WERI-Rb-1 (cell line): Measurements from ENCODE around the gene SPACA5B.
"Not testable (repeated sequence)": the region's sequence is repeated elsewhere in the genome, so short reads cannot be mapped to it uniquely, and the experiment has no call there.

Source experiments
- DNase-seq: peaks from one replicate; pipeline ENCODE4 v3.0.0-alpha.2; 2020
- H3K27ac ChIP-seq: fragments of 250-450 bp; sonication (Bioruptor Pico); 2 replicates; pipeline ENCODE4 v1.5.1; 2020; ENCODE audit warnings: mild to moderate bottlenecking, moderate library complexity
- H3K27me3 ChIP-seq: fragments of 250-450 bp; sonication (Bioruptor Pico); 2 replicates; pipeline ENCODE4 v1.5.1; 2021; ENCODE audit warnings: mild to moderate bottlenecking, low read depth, moderate library complexity; ENCODE audit not compliant: insufficient read depth, severe bottlenecking
- H3K36me3 ChIP-seq: fragments of 250-450 bp; sonication (Bioruptor Pico); 2 replicates; pipeline ENCODE4 v1.5.1; 2020; ENCODE audit warnings: mild to moderate bottlenecking, moderate library complexity
- H3K4me3 ChIP-seq: 2 replicates; pipeline ENCODE4 v1.5.1; 2011; ENCODE audit warnings: low read depth, mild to moderate bottlenecking, control low read depth, low read length
- H3K9me3 ChIP-seq: fragments of 250-450 bp; sonication (Bioruptor Pico); 2 replicates; pipeline ENCODE4 v1.5.1; 2021; ENCODE audit warnings: mild to moderate bottlenecking, moderate library complexity; ENCODE audit not compliant: severe bottlenecking
- TF ChIP-seq, protein P1 (sequence below): IDR thresholded peaks from 2 replicates; pipeline ENCODE4 v1.5.1; 2011; ENCODE audit warnings: low read depth, mild to moderate bottlenecking, control low read depth, inconsistent platforms, low read length

The SPACA5B gene

DNA sequence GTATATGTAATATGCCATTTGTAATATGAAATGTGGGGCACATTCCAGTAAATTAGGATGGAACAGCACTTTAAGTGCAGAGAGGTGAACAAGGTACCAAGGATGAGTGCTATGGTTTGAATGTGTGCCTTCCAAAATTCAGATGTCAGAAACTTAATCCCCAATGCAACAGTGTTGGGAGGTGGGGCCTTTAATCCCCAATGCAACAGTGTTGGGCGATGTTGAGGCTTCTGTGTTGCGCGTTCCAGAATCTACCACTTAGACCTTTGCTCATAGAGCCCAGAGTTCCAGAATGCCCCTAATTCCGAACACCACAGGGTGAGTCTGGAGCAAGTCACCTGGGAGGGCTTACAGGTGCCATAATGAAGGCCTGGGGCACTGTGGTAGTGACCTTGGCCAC lies at the start of gene SPACA5B:
SPACA5B (plus strand) TSS at position 301 of the 400 bp plus-strand sequence; CDS start at position 363, 62 bp downstream.
- not testable (repeated sequence) for H3K4me3 ChIP-seq, DNase-seq, H3K27ac ChIP-seq, H3K27me3 ChIP-seq, H3K9me3 ChIP-seq, H3K36me3 ChIP-seq

GRCh38 chrX:48083212-48083611 lies 47.2 kb upstream of the SPACA5B start:
- peak; percentile 76 for DNase-seq
- TF ChIP-seq, protein P1, sequence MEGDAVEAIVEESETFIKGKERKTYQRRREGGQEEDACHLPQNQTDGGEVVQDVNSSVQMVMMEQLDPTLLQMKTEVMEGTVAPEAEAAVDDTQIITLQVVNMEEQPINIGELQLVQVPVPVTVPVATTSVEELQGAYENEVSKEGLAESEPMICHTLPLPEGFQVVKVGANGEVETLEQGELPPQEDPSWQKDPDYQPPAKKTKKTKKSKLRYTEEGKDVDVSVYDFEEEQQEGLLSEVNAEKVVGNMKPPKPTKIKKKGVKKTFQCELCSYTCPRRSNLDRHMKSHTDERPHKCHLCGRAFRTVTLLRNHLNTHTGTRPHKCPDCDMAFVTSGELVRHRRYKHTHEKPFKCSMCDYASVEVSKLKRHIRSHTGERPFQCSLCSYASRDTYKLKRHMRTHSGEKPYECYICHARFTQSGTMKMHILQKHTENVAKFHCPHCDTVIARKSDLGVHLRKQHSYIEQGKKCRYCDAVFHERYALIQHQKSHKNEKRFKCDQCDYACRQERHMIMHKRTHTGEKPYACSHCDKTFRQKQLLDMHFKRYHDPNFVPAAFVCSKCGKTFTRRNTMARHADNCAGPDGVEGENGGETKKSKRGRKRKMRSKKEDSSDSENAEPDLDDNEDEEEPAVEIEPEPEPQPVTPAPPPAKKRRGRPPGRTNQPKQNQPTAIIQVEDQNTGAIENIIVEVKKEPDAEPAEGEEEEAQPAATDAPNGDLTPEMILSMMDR: peak; percentile 64
- no peak overlapping the region for H3K4me3 ChIP-seq
- no peaks in the 10 kb centered on the region for H3K27me3 ChIP-seq
- peak overlapping the region; percentile 21 for H3K27ac ChIP-seq
- no peaks in the 10 kb centered on the region for H3K9me3 ChIP-seq
- no peaks in the 10 kb centered on the region for H3K36me3 ChIP-seq

GRCh38 chrX:48083706-48084105 lies 46.7 kb upstream of the SPACA5B start:
- TF ChIP-seq, protein P1: no peak
- Histone ChIP-seq H3K27ac (peak overlapping the region; percentile 21), H3K4me3 (no peak overlapping the region), H3K9me3 (no peaks in the 10 kb centered on the region), H3K27me3 (no peaks in the 10 kb centered on the region), H3K36me3 (no peaks in the 10 kb centered on the region)
- DNase-seq: no peak

GRCh38 chrX:48086082-48086481 lies 44.3 kb upstream of the SPACA5B start:
- no peak for DNase-seq
- Histone ChIP-seq H3K9me3 (no peaks in the 10 kb centered on the region), H3K36me3 (no peaks in the 10 kb centered on the region), H3K27me3 (no peaks in the 10 kb centered on the region), H3K27ac (peak overlapping the region; percentile 12), H3K4me3 (no peak overlapping the region)
- TF ChIP-seq, protein P1: no peak

GRCh38 chrX:48090123-48090522 lies 40.3 kb upstream of the SPACA5B start:
- Histone ChIP-seq H3K4me3 (no peak overlapping the region), H3K27ac (no peak overlapping the region), H3K27me3 (no peaks in the 10 kb centered on the region), H3K36me3 (no peaks in the 10 kb centered on the region), H3K9me3 (no peaks in the 10 kb centered on the region)
- no peak for DNase-seq
- TF ChIP-seq, protein P1: no peak

DNA sequence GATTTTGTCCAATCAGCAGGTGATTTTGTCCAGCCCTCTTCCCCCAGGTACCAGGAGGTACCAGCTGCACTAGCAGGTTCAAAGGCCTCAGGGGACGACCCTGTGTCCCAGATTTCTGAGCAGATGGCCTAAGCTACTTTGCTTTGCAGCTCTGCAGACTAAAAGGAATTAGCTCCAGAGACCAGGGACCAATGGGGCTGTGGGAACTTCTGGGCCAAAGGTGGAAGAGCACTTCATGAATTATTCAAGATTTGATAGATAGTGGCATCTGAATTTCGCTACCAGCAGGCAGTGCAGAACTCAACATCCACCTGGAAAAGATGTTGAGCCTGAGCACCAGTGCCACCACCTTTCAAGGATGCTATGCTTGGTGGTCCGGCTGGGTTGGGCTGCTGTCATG lies 37.9 kb upstream of the SPACA5B start:
- H3K4me3 ChIP-seq: not testable (repeated sequence)

DNA sequence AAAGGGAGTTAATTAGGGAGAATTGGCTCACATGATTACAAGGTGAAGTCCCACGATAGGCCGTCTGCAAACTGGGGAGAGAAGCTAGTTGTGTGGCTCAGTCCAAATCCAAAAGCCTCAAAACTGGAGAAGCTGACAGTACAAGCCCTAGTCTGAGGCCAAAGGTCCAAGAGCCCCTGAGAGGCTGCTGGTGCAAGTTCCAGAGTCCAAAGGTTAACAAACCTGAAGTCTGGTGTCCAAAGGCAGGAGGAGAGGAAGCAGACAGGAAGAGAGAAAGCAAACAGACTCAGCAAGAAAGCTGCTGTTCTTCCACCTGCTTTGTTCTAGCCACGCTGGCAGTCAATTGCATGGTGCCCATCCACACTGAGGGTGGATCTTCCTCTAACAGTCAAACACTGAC lies 29.0 kb upstream of the SPACA5B start:
- no peak overlapping the region for H3K27ac ChIP-seq
- TF ChIP-seq, protein P1: no peak
- H3K4me3 ChIP-seq: no peak overlapping the region
- H3K36me3 ChIP-seq: no peaks in the 10 kb centered on the region
- no peaks in the 10 kb centered on the region for H3K27me3 ChIP-seq
- H3K9me3 ChIP-seq: no peaks in the 10 kb centered on the region
- no peak for DNase-seq

More for the DNA sequence above, 37.9 kb upstream of the SPACA5B start:
- H3K36me3 ChIP-seq, H3K27me3 ChIP-seq, H3K9me3 ChIP-seq: not testable (repeated sequence)
- peak overlapping the region; percentile 81 for H3K27ac ChIP-seq
- peak; percentile 87 for DNase-seq
